Amniotic epithelial cell (primary cell): ENCODE results near the gene PCDH9.

Experiments
- DNase-seq: peaks from one replicate; pipeline ENCODE4 v3.0.0-alpha.2; 2010; ENCODE audit warnings: low read depth

Gene PCDH9

DNA sequence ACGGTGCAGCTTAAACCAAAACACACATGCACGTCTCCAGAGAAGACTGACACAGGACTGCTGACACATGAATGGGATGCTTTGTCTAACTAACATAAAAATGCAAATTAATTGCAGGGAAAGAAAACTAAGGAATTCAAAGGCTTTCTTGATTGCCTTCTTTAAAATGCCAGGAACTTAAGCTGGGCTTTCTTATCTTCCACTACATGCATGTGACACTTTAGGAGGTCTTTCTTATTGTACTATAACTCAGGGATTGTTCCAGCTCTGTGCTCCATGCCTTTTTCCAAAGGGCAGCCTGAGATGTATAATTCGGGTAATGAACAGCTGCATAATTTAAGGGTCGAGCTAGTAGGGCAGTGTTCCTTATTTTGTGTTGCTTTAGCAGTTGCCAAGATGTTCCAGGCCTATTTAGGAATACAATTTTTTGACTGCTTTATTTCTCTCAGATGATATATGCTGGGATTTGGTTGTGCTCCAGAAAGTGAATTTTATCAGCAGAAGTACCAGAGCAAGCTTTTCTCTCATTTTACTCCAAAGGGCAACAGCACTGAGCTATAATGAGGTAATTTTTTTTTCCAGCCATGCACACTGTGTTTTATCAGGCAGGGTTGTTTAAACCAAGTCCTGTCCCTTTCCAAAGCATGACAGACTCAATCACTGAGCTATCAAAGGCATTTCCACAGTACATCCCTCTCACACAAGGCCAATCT is 885.2 kb downstream of the PCDH9 start:
- DNase-seq = no peak

DNA sequence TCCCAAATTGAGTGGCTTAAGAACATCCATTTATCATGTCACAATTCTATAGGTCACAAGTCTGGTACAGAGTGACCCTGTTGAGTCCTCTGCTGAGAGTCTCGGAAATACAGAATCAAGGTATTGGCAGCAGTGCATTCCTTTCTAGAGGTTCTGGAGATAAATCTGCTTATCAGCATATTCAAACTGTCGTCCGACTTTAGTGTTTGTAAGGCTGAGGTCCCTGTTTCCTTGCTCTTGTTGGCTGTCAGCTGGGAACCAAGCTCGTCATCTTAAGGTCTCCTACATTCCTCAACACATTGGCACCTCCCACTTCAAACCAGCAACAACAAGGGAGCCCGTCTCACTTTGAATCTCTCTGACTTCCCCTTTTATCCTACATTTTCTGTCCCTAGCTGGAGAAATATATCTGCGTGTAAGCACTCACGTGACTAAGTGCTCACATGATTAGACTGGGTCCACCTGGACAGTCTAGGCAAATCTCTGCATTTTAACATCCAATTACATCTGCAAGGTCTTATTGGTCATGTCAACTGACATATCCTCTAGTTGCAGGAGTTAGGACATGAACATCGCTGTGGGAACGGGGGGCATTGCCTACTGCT is 886.8 kb downstream of the PCDH9 start:
- DNase-seq = no peak

DNA sequence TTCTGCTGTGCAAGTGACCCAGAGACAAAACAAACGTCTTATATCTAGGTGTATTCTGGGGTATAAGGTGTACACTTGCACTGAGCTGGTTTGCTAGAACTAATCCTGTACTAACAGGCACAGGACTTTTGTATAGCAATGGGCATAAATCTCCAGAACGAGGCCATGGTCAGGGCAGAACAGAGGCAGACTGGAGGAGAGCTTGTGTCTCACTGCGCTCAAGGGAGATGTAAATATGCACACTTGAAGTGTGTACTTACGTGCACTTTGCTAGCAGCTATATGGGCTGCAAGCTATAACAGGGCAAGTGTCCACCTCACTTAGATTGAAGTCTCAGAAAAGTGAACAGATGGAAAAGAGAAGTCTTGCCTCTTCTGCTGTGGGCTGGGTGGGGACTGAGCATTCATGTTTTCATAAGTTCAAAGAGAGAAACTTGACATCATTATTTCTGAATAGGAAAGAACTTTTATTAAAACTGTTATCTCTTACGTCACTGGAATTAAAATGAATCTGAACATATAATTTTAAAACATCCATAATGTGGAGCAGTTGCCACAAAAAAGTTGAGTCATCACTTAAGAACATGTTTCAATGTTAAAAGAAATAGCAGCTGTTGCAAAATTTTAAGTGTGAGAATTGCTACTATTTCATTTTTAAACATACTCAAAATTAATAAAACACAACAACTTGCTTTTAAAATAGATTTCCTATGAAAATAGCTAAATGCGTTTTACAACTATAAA is 888.3 kb downstream of the PCDH9 start:
- DNase-seq = peak; percentile 31

DNA sequence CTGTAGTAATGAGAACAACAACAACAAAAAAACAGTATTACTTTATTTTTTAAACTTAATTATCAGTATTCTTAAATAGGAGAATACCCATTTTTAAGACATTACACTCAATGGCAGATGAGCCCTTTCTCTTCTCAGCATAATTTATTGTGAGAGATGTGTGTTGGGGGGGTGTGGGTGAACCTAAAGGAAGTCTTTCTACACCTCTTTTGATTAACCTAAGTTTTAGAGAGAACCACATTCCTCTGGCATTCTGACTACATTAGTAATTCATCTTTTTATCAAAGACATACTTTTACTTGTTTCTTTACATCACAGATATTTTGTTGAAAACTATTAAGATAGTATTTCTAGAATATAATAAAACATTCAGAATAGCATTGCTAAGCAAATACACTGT is 890.9 kb downstream of the PCDH9 start:
- DNase-seq = no peak

DNA sequence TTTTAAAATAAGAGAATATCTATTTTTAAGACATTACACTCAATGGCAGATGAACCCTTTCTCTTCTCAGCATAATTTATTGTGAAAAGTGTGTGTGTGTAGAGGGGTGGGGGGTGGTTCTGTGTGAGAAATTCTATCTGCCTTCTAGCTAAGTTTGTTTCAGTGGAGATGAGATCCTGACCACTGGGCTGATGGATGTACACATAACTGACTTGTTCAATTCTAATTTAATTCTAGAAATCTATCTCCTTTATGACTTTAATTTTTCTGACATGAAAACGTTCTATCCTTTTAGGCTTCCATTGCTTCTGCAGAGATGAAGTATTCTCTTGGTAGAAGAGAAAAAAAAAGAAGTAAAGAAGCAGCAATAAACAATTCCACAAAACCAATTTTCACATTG is 891.6 kb downstream of the PCDH9 start:
- no peak for DNase-seq

DNA sequence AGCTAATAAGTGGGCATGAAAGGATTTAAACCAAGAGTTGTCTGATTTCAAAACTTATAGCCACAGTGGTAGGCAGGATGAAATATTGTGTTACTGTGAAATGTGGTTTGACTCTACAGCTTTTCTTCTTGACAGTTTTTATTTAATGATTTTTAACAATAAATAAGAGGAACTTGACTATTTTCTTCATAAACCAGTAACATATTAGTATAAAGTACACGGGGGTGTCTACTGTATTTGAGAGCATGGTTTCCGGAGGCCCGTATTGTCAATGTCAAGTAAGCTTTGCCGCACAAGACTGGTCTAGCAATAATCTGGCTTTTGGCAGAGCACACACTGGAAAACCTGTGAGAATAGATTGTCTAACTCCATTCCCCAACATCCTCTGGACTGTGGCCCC is 894.5 kb downstream of the PCDH9 start:
- no peak for DNase-seq

DNA sequence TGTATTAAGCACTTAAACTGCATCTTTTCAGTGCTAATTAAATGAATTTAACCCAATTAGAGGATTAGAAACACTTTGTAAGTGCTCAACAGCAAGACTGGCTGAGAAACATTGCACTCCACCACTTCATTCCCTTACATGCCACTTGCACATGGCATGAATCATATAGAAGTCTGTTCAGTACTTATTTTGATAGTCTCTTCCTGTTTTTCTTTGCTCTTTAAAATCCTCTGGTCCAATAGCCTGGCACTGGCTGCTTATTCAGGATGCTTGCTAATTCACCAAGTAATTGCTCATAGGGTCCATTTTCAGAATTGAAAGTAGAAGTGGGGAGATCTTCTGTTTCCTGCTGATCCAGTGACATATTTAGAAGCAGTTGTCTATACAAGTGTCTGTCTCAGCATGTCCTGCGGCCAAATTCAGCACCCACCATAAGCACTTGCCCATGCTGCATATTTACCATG is 900.1 kb downstream of the PCDH9 start:
- DNase-seq = peak; percentile 12

DNA sequence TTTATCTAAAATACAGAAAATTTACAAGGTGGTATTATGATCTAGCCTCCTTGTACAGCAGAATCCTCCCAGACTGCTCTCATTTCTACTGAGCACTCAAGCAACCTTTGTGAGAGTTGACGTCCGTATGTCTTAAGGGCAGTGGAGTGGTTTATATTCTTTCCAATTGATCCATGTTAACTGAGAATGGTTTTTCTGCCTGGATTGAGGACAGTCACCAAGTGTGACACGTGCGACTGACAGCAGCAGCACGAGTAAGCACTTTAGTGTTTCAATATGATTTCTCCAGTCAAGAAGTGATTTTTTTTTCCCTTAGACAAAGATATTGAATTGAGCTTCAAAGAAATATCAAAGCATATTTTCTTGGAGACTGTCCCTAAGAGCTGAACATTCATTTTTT is 901.7 kb downstream of the PCDH9 start:
- no peak for DNase-seq

DNA sequence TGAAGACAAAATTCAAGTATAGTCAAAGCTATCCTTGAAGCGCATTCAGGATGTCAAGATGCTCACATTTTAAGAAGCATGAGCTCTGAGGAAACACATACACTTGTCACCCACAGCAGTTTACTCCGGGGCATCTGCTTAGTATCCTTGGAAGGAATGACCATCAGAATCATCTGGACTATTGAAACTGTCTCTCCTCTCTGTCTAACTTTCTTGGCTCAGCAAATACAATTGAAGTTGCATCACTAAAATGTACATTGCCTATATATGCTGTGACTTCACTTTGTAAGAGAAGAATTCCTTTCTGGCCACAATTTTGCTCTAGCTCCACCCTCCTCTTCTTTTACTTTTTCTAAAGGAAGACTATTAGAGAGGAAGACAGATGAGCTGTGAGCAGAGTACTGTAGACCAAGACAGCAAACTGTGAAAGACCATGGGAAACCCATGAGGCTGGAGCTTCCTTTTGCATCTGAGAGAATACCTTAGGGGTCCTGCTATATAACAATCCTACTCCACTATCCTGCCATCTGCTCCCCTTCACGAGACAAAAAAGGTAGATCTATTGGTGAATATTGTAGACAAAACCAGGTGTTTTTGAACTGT is 906.3 kb downstream of the PCDH9 start:
- peak; percentile 27 for DNase-seq

DNA sequence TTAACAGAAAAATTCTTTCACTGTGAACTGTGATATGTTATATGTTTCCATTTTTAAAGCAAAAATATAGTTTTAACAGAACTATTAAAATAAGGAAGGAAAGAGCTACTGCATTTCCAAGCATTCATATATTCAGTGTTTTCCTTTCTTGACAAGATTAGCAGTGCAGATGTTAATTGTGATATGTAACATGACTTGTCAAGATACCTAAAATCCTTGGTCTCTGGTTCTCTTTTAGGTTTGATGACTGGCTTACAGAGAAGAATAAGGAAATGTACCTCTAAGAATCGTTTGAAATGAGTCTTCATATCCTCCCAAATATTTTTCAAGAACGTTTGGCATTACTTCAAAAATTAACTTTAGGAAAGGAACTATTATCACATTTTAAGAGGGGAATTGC is 907.2 kb downstream of the PCDH9 start:
- no peak for DNase-seq

DNA sequence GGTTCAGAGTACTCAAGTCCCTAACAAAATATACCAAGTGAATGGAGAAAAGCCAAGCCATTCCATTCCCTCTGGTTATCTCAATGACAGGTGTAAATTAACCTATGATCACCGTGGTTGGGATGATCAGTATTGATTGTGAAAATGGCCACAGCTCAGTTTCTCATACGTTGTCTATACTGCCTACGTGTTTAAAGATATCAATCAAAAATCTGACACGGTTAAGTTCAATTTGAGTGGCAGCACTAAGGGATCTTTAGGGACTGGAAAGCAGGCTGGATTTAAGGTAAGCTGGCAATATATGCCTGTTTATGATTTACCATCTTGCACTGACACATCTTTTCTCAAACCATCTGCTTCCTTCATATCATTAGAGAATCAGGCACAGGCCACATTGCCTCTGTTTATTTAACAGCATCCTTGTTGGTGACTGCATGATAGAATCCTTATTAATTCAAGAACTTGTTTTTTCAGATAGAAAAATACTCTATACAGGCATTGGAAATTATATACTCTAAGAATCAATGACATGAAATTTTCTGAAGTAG is 907.9 kb downstream of the PCDH9 start:
- no peak for DNase-seq

DNA sequence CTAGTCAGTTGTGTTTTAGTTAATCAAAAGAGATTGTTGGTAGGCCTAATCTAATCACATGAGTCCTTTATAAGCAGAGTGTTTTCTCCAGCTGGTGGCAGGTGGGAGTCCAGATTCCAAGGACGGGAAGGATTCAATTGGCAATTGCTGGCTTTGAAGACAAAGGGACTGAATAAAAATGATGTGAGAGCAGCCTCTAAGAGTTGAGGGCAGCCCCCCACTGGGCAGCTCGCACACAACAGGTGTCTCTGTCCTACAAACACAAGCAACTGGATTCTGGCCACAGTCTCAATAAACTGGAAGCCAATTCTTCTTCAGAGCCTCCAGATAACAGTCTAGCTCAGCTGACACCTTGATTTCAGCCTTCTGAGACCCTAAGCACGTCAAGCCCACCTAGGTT is 915.2 kb downstream of the PCDH9 start:
- DNase-seq = no peak

DNA sequence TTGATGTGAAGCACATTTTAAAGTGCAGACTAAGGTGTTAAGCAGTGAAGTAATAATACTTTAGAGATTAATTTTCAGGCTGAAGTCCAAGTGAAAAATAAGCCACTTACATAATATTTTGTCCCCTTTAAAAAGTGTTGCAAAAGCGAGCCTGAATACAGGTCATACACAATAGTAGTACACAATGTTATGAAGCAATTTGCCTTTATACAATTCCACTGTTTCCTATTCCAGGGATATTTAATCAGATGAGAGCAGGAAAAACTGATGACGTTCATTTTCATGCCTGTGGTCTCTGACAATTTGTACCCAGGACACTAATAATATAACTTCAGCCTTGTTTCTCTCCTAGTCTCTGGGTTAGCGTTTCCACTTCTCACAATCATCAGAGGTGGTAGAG is 916.7 kb downstream of the PCDH9 start:
- peak; percentile 15 for DNase-seq

DNA sequence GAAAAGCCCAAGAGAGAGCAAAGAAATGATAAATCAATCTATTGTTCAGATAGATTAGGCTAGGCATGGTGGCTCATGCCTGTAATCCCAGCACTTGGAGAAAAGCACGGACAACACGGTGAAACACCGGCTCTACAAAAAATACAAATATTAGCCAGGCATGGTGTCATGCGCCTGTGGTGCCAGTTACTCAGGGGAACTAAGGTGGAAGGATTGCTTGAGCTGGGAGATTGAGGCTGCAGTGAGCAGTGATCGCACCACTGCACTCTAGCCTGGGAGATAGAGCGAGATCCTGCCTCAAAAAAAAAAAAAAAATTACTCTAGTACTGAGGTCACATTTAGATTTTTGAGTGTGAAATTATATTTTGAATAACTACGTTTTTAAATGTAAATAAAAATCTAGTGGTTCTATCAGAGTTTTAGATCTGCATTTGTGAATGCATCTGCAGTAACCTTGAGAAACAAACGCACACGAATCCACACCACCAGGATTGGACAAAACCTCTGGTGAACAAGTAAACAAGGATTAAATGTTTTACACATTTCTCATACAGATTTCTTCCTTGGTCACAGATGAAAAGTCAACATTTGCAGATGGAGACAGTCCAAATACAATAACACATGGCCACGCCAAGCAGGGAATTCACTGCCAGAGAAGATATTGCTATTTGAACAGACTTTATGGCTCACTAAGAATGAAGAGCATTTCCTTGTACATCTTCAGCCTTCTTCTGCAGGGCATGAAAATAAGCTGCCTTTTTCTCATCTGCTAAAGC is 917.6 kb downstream of the PCDH9 start:
- peak; percentile 10 for DNase-seq

DNA sequence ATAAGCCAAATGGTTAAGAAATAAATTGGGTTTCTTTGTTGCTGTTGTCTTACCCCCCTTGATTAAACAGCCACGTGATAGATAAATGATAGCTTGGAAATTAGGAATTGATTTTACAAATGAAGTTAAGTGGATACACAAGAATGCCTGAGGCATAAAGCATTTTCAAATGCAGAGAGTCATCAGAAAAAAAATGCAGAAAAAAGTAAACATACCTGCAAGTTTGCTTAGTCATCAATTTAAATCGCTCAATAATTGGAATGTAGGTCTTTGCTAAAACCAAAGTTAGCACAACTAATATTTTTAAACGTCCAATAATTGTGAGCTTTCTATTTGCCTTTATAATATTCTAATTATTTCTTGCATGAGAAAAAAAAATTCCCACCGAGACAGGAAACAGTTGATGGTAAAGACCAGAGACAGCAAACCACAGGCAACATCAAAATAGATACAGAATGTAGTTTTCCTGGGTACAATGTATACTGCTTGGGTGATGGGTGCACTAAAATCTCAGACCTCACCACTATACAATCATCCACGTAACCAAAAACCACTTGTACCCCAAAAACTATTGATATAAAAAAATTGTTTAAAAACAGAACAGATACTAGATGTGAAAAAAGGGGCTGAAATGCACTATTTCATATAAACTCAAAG is 924.0 kb downstream of the PCDH9 start:
- DNase-seq = no peak

DNA sequence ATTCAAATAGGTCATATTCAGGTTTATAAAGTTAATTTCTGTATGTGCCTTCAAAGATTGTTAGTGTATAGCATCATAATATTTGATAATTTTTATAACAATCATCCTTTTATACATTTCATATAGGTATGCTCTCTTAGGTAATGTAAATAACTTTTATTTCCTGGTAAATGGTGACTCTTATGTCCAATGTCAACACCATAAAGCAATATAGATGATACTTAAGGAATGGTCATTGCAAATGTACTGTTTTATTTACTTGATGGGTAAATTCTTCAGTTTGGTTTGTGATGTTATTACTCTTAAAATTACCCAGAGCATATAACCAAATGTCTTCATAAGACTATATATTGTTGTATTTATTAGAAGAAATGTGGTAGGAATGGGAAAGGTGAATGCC is 928.7 kb downstream of the PCDH9 start:
- no peak for DNase-seq

DNA sequence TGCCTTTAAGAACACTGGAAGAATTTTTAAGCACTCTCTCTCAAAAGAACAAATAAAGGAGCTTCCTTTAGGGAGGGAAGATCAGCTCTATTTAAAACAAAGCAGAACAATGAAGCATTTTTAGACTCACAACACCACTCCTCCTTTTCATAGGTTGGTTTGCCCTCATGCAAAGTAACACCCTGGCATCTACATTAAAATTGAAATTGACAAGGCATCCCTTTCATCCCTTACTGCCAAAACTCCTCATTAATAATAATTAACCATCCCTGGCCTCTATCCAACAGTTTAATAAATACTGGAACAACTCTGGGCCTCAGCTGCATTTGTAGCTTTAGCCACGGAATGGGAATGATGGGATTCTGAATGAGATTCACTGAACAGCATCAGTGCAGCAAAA is 929.1 kb downstream of the PCDH9 start:
- DNase-seq = no peak

DNA sequence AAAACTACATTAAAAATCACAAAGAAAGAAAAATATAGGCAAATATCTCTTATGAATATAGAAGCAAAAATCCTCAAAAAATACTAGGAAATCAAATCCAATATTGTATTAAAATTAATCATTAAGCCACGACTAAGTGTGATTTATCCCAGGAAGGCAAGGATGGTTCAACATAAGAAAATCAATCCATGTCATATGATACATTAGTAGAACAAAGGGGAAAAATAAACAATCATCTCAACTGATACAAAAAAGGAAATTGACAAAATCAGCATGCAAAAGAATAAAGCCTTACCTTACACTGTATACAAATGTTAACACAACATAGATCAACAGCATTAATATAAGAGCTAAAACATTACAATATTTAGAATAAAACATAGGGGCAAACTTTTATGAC is 933.3 kb downstream of the PCDH9 start:
- DNase-seq = peak; percentile 1

DNA sequence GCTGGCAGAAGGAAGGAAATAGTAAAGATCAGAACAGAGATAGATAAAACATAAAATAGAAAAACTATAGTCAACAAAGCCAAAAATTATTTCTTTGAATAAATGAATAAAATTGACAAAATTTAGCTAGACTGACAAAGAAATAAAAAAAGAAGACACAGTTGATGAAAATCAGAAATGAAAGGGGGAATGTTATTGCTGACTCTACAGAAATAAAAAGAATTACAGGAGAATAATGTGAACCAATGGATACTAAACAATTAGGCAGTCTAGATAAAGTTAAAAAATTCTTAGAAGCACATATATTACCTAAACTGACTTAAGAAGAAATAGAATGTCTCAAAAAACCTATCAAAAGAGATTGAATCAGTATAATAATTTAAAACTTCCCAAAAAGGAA is 933.8 kb downstream of the PCDH9 start:
- no peak for DNase-seq

DNA sequence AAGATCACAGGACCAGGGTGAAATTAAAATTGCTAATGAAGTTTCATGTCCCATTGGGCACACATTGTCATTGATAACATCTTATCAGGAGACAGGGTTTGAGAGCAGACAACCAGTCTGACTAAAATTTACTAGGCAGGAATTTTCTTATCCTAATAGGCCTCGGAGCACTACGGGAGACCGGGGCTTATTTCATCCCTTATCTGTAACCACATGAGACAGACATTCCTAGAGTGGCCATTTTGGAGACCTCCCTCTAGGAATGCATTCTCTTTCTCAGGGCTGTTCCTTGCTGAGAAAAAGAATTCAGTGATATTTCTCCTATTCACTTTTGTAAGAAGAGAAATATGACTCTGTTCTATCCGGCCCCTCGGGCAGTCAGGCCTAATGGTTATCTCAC is 943.3 kb downstream of the PCDH9 start:
- peak; percentile 3 for DNase-seq

DNA sequence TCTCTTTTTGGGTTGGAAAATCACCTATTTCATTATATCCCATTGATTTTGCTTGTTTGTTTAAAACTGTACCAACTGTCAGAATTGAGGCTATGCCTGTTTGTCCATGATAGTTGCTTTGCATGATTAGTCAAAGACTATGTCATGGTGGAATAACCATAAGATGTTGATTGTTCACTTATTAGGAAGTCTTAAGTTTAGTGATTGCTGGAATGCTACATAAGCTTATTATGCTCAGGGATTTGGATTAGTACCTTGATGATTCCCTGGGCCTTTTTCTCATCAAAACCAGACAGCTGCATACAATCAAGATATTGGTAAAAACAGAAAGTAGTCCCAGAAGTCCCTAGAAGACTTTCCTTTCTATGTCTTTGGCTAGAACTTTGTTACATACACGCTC is 954.7 kb downstream of the PCDH9 start:
- no peak for DNase-seq
